GM23338 (cell line): ENCODE measurements around the gene SOWAHC. TPM values are rescaled to one million over a fixed set of nuclear protein-coding genes. Genes with fewer than 3 reads are reported as not detected.

Source experiments
- ATAC-seq: fragments of 200-7000 bp; cut with Tn5 transposase; 3 replicates; pipeline ENCODE4 v1.9.1; 2020
- DNase-seq: peaks from one replicate; pipeline ENCODE4 v3.0.0-alpha.2; 2015; ENCODE audit warnings: low spot score
- H2AFZ ChIP-seq: fragments of 200-600 bp; sonication (generic); 2 replicates; pipeline ENCODE4 v1.8.0; 2016; ENCODE audit warnings: antibody characterized with exemption, mild to moderate bottlenecking, moderate library complexity
- H3F3A ChIP-seq: fragments of 200-600 bp; sonication (generic); replicated peaks from 2 replicates; pipeline ENCODE4 v1.8.0; 2017; ENCODE audit warnings: antibody characterized with exemption, mixed run types, low read depth
- H3K27ac ChIP-seq: fragments of 200-600 bp; sonication (generic); 2 replicates; pipeline ENCODE4 v1.6.1; 2016; ENCODE audit warnings: low read depth
- H3K27me3 ChIP-seq: fragments of 200-600 bp; sonication (generic); 2 replicates; pipeline ENCODE4 v1.8.0; 2016; ENCODE audit warnings: mild to moderate bottlenecking, mixed run types, moderate library complexity; ENCODE audit not compliant: insufficient read depth
- H3K36me3 ChIP-seq: fragments of 200-600 bp; sonication (generic); 2 replicates; pipeline ENCODE4 v1.8.0; 2016; ENCODE audit warnings: mild to moderate bottlenecking; ENCODE audit not compliant: insufficient read depth
- H3K4me1 ChIP-seq: fragments of 200-600 bp; sonication (generic); 2 replicates; pipeline ENCODE4 v1.8.0; 2016; ENCODE audit warnings: mild to moderate bottlenecking, moderate library complexity; ENCODE audit not compliant: insufficient read depth
- H3K4me2 ChIP-seq: fragments of 200-600 bp; sonication (generic); 2 replicates; pipeline ENCODE4 v1.7.1; 2017; ENCODE audit warnings: mixed run types
- H3K4me3 ChIP-seq: fragments of 200-600 bp; sonication (generic); 2 replicates; pipeline ENCODE4 v1.6.1; 2016; ENCODE audit warnings: mixed run types
- H3K79me2 ChIP-seq: fragments of 200-600 bp; sonication (generic); replicated peaks from 2 replicates; pipeline ENCODE4 v1.8.0; 2017; ENCODE audit warnings: mild to moderate bottlenecking; ENCODE audit not compliant: insufficient read depth
- H3K9me2 ChIP-seq: fragments of 200-600 bp; sonication (generic); 2 replicates; pipeline ENCODE4 v1.8.0; 2017; ENCODE audit not compliant: insufficient read depth
- H4K20me1 ChIP-seq: fragments of 200-600 bp; sonication (generic); replicated peaks from 2 replicates; pipeline ENCODE4 v1.8.0; 2017; ENCODE audit warnings: mild to moderate bottlenecking; ENCODE audit not compliant: insufficient read depth
- H3K27ac Mint-ChIP-seq: 2 replicates; pipeline ENCODE4 v1.8.0; 2020; ENCODE audit warnings: inconsistent platforms, mild to moderate bottlenecking, moderate library complexity, mixed read lengths
- H3K27me3 Mint-ChIP-seq: 3 replicates; pipeline ENCODE4 v1.8.0; 2022; ENCODE audit warnings: low read depth, mild to moderate bottlenecking, moderate library complexity, mixed read lengths, inconsistent platforms; ENCODE audit not compliant: insufficient read depth, poor library complexity
- H3K36me3 Mint-ChIP-seq: 3 replicates; pipeline ENCODE4 v1.8.0; 2021; ENCODE audit warnings: low read depth, mild to moderate bottlenecking, inconsistent platforms, moderate library complexity, mixed read lengths
- H3K4me1 Mint-ChIP-seq: 3 replicates; pipeline ENCODE4 v1.8.0; 2020; ENCODE audit warnings: mild to moderate bottlenecking, inconsistent platforms, mixed read lengths
- H3K4me3 Mint-ChIP-seq: 3 replicates; pipeline ENCODE4 v1.8.0; 2021; ENCODE audit warnings: moderate library complexity, mild to moderate bottlenecking, inconsistent platforms, mixed read lengths
- H3K9me3 Mint-ChIP-seq: 3 replicates; pipeline ENCODE4 v1.8.0; 2020; ENCODE audit warnings: moderate library complexity, mild to moderate bottlenecking, inconsistent platforms, mixed read lengths
- CREB1 ChIP-seq: fragments of 250-450 bp; sonication (Bioruptor Pico); IDR thresholded peaks from 2 replicates; pipeline ENCODE4 v1.5.0; 2020; ENCODE audit warnings: low read depth, mild to moderate bottlenecking, moderate library complexity
- CTCF ChIP-seq, 2 experiments: fragments of 200-600 bp in 1 of 2; sonication (generic) in 1 of 2; conservative IDR thresholded peaks; 2 replicates each; pipeline versions ENCODE4 v1.5.1 to v1.6.1; 2016 to 2017; ENCODE audit warnings: antibody characterized with exemption in 2 of 2, low read depth in 2 of 2, mild to moderate bottlenecking in 2 of 2, moderate library complexity in 1 of 2
- EZH2 ChIP-seq: fragments of 200-600 bp; sonication (generic); IDR thresholded peaks from one replicate; pipeline ENCODE4 v1.8.0; 2017; ENCODE audit warnings: antibody characterized with exemption, mild to moderate bottlenecking, low read depth; ENCODE audit not compliant: unreplicated experiment
- EZH2phosphoT487 ChIP-seq: fragments of 200-600 bp; sonication (generic); IDR thresholded peaks from one replicate; pipeline ENCODE4 v1.8.1; 2018; ENCODE audit warnings: antibody characterized with exemption; ENCODE audit not compliant: unreplicated experiment
- JUNB ChIP-seq: IDR thresholded peaks from one replicate; pipeline ENCODE4 v1.6.1; 2016; ENCODE audit warnings: antibody characterized with exemption; ENCODE audit not compliant: unreplicated experiment
- POLR2AphosphoS5 ChIP-seq: IDR thresholded peaks from 2 replicates; pipeline ENCODE4 v1.6.1; 2016; ENCODE audit warnings: antibody characterized with exemption, low read depth
- REST ChIP-seq: IDR thresholded peaks from one replicate; pipeline ENCODE4 v1.6.1; 2018; ENCODE audit warnings: antibody characterized with exemption; ENCODE audit not compliant: unreplicated experiment
- STAT1 ChIP-seq: IDR thresholded peaks from one replicate; pipeline ENCODE4 v1.6.1; 2016; ENCODE audit warnings: antibody characterized with exemption; ENCODE audit not compliant: unreplicated experiment
- ZNF114 ChIP-seq: fragments of 250-450 bp; sonication (Bioruptor Pico); IDR thresholded peaks from 2 replicates; pipeline ENCODE4 v1.5.0; 2020; ENCODE audit warnings: mild to moderate bottlenecking, moderate library complexity
- ZNF331 ChIP-seq: fragments of 250-450 bp; sonication (Bioruptor Pico); IDR thresholded peaks from 2 replicates; pipeline ENCODE4 v1.5.0; 2020; ENCODE audit warnings: low read depth, mild to moderate bottlenecking, moderate library complexity
- ZNF462 ChIP-seq: fragments of 250-450 bp; sonication (Bioruptor Pico); IDR thresholded peaks from 2 replicates; pipeline ENCODE4 v1.5.0; 2020; ENCODE audit warnings: mild to moderate bottlenecking, moderate library complexity
- polyA plus RNA-seq: library from polyadenylated mRNA; unstranded; fragments of >200 nt; fragmentation: Nextera tagmentation; extraction: Ambion mirVana; gene quantifications from 2 replicates; pipeline ENCODE4 v1.2.1, GENCODE V29; 2016
- total RNA-seq: library from RNA; depleted of rRNA; stranded (reverse); fragments of >200 nt; shearing (Covaris generic); gene quantifications from 2 replicates; pipeline ENCODE4 v1.2.3, GENCODE V29; 2014

The SOWAHC gene
- total and polyA plus RNA-seq, 2 experiments from 2014 or later, result 7.4 to 26.3 TPM

GRCh38 chr2:109619032-109619615 is 5.0 kb downstream of the SOWAHC start:
- H2AFZ ChIP-seq, result no peak overlapping the region
- H3K36me3 Mint-ChIP-seq, result peaks cover 7% of the 10 kb centered on the region
- TF ChIP-seq EZH2 (no peak), ZNF114 (CRISPR knock-in tag) (no peak), POLR2AphosphoS5 (no peak), ZNF462 (CRISPR knock-in tag) (no peak), ZNF331 (no peak), JUNB (no peak), REST (no peak), CREB1 (CRISPR knock-in tag) (no peak), CTCF (conservative IDR thresholded peaks at IDR 0.05; ENCODE audit: low read depth in 2 of 2) (no peak), EZH2phosphoT487 (no peak), STAT1 (no peak)
- peaks cover 8% of the 10 kb centered on the region for H3K4me1 ChIP-seq
- DNase-seq (no peak), ATAC-seq (no peak)
- H3K27ac Mint-ChIP-seq, result no peak overlapping the region
- no peak overlapping the region for H3K4me2 ChIP-seq
- H4K20me1 ChIP-seq, result peaks cover 16% of the 10 kb centered on the region
- peaks cover 23% of the 10 kb centered on the region for H3K27me3 ChIP-seq
- no peaks in the 10 kb centered on the region for H3K9me2 ChIP-seq
- no peak overlapping the region for H3K4me3 Mint-ChIP-seq
- H3K4me1 Mint-ChIP-seq, result peaks cover 16% of the 10 kb centered on the region
- no peaks in the 10 kb centered on the region; the same call in 2 of the 3 replicates for H3K9me3 Mint-ChIP-seq
- no peak overlapping the region for H3K4me3 ChIP-seq
- no peaks in the 10 kb centered on the region for H3K36me3 ChIP-seq
- no peak overlapping the region for H3K27ac ChIP-seq
- H3K79me2 ChIP-seq, result peaks cover 21% of the 10 kb centered on the region
- no peaks in the 10 kb centered on the region for H3F3A ChIP-seq
- peaks cover 12% of the 10 kb centered on the region for H3K27me3 Mint-ChIP-seq
